HG03378 (cell line): ENCODE data around the gene CCDC136.

Experiments used
- ATAC-seq: cut with Tn5 transposase; IDR thresholded peaks from one replicate; pipeline ENCODE4 v1.9.1; 2021; ENCODE audit warnings: mild to moderate bottlenecking, moderate library complexity; ENCODE audit not compliant: unreplicated experiment

CCDC136 gene

GRCh38 chr7:128841921-128842673, 50.3 kb downstream of the CCDC136 start:
- ATAC-seq = no peak

GRCh38 chr7:128842674-128843641, 51.2 kb downstream of the CCDC136 start:
- no peak for ATAC-seq

DNA sequence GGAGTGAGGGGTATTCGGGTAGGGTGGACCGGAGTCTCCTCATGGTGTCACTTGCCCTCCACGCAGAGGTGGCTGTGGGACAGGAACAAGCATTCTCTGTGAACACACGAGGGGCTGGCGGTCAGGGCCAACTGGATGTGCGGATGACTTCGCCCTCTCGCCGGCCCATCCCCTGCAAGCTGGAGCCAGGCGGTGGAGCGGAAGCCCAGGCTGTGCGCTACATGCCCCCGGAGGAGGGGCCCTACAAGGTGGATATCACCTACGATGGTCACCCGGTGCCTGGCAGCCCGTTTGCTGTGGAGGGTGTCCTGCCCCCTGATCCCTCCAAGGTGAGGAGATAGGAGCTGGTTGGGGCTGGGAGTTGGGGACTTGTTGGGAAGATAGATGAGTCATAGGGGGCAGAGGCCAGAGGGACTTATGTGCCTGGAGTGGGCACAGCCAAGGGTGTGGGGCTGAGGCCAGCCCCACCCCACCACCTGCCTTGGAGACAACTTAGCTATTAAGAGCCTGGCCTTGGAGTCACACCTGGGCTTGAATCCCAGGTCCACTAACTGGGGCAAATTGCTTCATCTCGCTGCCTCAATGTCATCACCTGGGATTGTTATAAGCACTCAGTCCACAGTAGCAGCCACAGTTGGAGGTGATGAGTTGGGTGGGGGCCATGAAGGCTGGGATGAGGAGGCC, 52.3 kb downstream of the CCDC136 start:
- no peak for ATAC-seq

DNA sequence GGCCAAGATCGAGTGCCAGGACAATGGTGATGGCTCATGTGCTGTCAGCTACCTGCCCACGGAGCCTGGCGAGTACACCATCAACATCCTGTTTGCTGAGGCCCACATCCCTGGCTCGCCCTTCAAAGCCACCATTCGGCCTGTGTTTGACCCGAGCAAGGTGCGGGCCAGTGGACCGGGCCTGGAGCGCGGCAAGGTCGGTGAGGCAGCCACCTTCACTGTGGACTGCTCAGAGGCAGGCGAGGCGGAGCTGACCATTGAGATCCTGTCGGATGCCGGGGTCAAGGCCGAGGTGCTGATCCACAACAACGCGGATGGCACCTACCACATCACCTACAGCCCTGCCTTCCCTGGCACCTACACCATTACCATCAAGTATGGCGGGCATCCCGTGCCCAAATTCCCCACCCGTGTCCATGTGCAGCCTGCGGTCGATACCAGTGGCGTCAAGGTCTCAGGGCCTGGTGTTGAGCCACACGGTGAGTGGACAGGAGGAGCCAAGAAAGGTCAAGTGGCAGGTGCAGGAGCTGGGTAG, 53.1 kb downstream of the CCDC136 start:
- ATAC-seq = no peak

- ATAC-seq = no peak
These were observed 53.7 kb downstream of the CCDC136 start for GRCh38 chr7:128845475-128845874.

DNA sequence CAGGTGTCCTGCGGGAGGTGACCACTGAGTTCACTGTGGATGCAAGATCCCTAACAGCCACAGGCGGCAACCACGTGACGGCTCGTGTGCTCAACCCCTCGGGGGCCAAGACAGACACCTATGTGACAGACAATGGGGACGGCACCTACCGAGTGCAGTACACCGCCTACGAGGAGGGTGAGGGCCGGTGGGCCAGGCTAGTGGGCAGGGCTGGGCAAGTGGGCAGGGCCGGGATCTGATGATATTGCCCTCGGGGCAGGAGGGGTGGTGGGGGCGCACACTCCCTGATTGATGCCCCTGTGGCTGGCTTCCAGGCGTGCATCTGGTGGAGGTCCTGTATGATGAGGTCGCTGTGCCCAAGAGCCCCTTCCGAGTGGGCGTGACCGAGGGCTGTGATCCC, 54.2 kb downstream of the CCDC136 start:
- no peak for ATAC-seq

DNA sequence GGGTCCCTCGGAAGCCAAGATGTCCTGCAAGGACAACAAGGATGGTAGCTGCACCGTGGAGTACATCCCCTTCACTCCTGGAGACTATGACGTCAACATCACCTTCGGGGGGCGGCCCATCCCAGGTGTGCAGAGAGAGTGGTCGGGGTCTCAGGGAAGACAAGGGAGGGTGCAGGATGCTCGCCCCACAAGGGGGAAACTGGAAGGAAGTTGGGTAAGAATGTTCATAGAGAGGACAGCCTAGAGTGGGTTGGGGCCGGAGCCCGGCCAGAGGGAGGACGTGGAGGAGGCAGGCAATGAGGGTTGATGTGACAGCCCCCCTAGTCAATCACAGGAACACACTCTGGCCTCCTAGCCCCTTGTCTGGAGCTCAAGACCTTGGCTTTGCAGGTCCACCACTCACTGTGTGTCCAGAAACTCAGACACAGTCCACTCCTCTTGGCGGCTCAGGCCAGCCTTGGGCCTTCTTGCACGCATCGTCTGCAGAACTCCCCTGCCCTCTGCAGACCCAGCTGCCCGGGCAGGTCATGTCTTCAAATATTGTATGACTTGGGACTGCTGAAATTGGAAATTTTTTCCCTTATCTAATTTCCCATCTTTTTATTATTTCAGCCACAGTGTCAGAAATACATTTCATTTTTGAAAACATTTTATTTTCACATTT, 55.1 kb downstream of the CCDC136 start:
- no peak for ATAC-seq

DNA sequence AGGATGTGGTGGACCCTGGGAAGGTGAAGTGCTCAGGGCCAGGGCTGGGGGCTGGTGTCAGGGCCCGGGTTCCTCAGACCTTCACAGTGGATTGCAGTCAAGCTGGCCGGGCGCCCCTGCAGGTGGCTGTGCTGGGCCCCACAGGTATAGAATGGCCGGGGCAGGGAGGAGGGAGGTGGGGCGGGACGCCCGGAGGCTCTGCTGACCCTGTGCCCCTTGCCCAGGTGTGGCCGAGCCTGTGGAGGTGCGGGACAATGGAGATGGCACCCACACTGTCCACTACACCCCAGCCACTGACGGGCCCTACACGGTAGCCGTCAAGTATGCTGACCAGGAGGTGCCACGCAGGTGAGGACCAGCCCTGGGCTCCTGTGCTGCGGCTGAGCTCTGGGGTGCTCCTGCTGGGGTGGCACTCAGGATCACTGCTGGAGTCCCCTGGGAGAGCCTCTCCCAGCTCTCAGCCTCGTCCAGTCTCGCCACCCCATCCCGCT, 56.0 kb downstream of the CCDC136 start:
- no peak for ATAC-seq

GRCh38 chr7:128848289-128849155, 56.8 kb downstream of the CCDC136 start:
- no peak for ATAC-seq

DNA sequence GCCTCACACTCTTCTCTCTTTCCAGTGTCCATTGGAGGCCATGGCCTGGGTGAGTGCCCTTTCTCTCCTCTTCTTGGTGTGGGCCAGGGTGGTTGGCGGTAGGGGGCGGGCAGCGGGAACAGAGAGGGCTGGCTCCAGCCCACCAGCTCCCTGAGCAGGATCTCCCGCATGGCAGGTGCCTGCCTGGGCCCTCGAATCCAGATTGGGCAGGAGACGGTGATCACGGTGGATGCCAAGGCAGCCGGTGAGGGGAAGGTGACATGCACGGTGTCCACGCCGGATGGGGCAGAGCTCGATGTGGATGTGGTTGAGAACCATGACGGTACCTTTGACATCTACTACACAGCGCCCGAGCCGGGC, 57.4 kb downstream of the CCDC136 start:
- ATAC-seq = no peak

DNA sequence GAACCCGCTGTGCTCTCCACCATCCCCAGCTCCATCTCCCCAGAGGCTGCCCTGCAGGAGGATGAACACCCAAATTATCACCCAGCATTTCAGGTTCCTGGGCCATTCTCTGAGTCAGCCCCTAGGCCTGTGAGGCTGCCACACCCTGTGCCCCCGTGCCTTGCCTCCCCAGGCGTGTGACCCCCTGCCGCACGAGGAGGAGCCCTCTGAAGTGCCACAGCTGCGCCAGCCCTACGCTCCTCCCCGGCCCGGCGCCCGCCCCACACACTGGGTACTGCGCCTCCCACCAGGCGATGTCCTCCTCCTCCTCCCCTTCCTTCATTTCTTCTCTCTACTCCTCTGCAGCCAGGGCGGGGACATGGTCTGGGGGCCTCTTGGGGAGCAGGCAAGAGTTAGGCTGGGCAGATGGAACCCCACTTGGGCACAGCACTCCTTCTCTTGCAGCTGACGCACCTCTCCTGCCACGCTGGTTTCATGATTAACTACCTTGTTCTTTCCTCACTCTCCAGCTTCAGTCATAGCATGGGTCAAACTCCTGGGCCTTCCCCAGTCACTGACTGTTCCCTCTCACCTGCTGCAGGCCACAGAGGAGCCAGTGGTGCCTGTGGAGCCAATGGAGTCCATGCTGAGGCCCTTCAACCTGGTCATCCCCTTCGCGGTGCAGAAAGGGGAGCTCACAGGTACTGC, 58.2 kb downstream of the CCDC136 start:
- ATAC-seq = no peak

GRCh38 chr7:128852537-128853254, 60.9 kb downstream of the CCDC136 start:
- ATAC-seq = no peak

- ATAC-seq = no peak
These were observed 62.0 kb downstream of the CCDC136 start for GRCh38 chr7:128853799-128854198.

DNA sequence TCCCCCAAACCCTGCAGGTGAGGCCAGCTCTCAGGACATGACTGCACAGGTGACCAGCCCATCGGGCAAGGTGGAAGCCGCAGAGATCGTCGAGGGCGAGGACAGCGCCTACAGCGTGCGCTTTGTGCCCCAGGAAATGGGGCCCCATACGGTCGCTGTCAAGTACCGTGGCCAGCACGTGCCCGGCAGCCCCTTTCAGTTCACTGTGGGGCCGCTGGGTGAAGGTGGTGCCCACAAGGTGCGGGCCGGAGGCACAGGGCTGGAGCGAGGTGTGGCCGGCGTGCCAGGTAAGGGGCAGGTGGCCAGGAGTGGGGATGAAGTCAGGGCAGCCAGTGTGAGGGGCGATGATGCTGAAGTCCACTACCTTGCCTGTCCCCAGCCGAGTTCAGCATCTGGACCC, 62.6 kb downstream of the CCDC136 start:
- ATAC-seq = no peak

GRCh38 chr7:128855559-128855958, 63.8 kb downstream of the CCDC136 start:
- no peak for ATAC-seq

DNA sequence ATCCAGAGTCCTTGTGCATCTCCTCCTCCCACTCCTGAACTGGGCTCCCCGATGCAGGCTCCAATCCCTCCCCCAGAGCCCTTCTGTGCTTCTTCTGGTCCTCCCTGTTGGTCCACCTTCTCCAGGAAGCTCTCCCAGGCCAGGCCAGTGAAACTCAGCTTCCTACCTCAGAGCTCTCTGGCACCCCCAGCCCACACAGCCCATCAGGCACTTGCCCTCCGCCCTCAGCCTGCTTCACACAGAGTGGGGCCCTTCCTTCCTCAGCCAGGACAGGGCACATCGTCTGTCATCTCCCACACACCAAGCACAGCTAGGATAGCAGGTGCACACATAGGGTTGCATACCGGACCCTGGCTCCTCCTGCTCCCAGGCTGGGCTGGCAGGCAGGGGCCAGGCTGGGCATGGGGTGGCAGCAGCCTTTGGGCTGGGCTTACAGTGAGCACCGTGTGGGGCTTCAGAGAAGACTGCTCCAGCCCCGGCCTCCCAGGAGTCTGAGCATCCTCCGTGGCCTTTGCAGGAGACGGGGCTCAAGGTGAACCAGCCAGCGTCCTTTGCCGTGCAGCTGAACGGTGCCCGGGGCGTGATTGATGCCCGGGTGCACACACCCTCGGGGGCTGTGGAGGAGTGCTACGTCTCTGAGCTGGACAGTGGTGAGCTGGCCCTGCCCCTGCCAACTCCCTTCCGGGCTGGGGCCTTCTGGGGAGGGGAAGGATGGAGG, 64.4 kb downstream of the CCDC136 start:
- no peak for ATAC-seq

GRCh38 chr7:128858380-128859231, 66.8 kb downstream of the CCDC136 start:
- ATAC-seq = no peak
